Stimulated activated naive CD8-positive, alpha-beta T cell treated with anti-CD3 and anti-CD28 coated beads, Interleukin-15, amount 100 ng/mL, for 72 hours (primary cell): ENCODE data around the gene CAMSAP3.
A peak's percentile ranks its signal among the peaks of the same experiment; 100 is the strongest.
"Not testable (repeated sequence)": the region's sequence is repeated elsewhere in the genome, so short reads cannot be mapped to it uniquely, and the experiment has no call there.

Experiments used
- ATAC-seq: fragments of 150-1000 bp; cut with Tn5 transposase; 2 replicates; pipeline ENCODE4 v1.10.0; 2021; ENCODE audit warnings: mild to moderate bottlenecking, moderate library complexity
- DNase-seq, 2 donors: peaks; one replicate each; pipeline ENCODE4 v3.0.0; 2021 to 2022
- H3K27ac Mint-ChIP-seq, 2 donors: one replicate each; pipeline ENCODE4 v1.8.0; 2022; ENCODE audit warnings: mild to moderate bottlenecking in 2 of 2, mixed read lengths in 2 of 2, moderate library complexity in 2 of 2
- H3K27me3 Mint-ChIP-seq: one replicate; pipeline ENCODE4 v1.8.0; 2022; ENCODE audit warnings: mixed read lengths
- H3K4me1 Mint-ChIP-seq: one replicate; pipeline ENCODE4 v1.8.0; 2022; ENCODE audit warnings: mild to moderate bottlenecking, mixed read lengths
- H3K4me3 Mint-ChIP-seq, 2 donors: one replicate each; pipeline ENCODE4 v1.8.0; 2022; ENCODE audit warnings: mild to moderate bottlenecking in 2 of 2, mixed read lengths in 2 of 2, moderate library complexity in 1 of 2
- H3K9me3 Mint-ChIP-seq, 2 donors: one replicate each; pipeline ENCODE4 v1.8.0; 2022; ENCODE audit warnings: mixed read lengths in 2 of 2

Gene CAMSAP3

GRCh38 chr19:7643629-7644549 lies 48.2 kb downstream of the CAMSAP3 start:
- ATAC-seq, DNase-seq, H3K27me3 Mint-ChIP-seq, H3K4me3 Mint-ChIP-seq, H3K27ac Mint-ChIP-seq, H3K9me3 Mint-ChIP-seq: not testable (repeated sequence)
- H3K4me1 Mint-ChIP-seq: peaks cover 21% of the 10 kb centered on the region

- peaks cover 14% of the 10 kb centered on the region for H3K4me1 Mint-ChIP-seq
Measured at GRCh38 chr19:7644550-7644877, 48.9 kb downstream of the CAMSAP3 start.

GRCh38 chr19:7645163-7645562 lies 49.5 kb downstream of the CAMSAP3 start:
- no peak for ATAC-seq
- Mint-ChIP-seq H3K4me3 (no peak overlapping the region), H3K9me3 (peaks cover under 1 to 3% of the 10 kb centered on the region in 2 donors), H3K4me1 (peaks cover 8% of the 10 kb centered on the region), H3K27ac (no peak overlapping the region), H3K27me3 (no peaks in the 10 kb centered on the region)
- DNase-seq: no peak

More at GRCh38 chr19:7644550-7644877, 48.9 kb downstream of the CAMSAP3 start:
- H3K27me3 Mint-ChIP-seq: no peaks in the 10 kb centered on the region
- DNase-seq (no peak), ATAC-seq (no peak)
- no peak overlapping the region for H3K4me3 Mint-ChIP-seq
- peaks cover 6 to 9% of the 10 kb centered on the region in 2 donors for H3K9me3 Mint-ChIP-seq
- H3K27ac Mint-ChIP-seq: no peak overlapping the region

GRCh38 chr19:7645656-7646425 lies 50.2 kb downstream of the CAMSAP3 start:
- ATAC-seq: peak; percentile 24
- Mint-ChIP-seq H3K9me3 (no peaks in the 10 kb centered on the region), H3K27ac (peak overlapping the region in 1 of 2 donors; percentile 17), H3K4me3 (no peak overlapping the region), H3K27me3 (no peaks in the 10 kb centered on the region), H3K4me1 (peaks cover 6% of the 10 kb centered on the region)
- no peak for DNase-seq

- no peak for ATAC-seq
- Mint-ChIP-seq H3K9me3 (no peaks in the 10 kb centered on the region), H3K27me3 (no peaks in the 10 kb centered on the region), H3K4me1 (peaks cover 6% of the 10 kb centered on the region), H3K27ac (no peak overlapping the region), H3K4me3 (no peak overlapping the region)
- no peak for DNase-seq
Measured at GRCh38 chr19:7646426-7646700, 50.7 kb downstream of the CAMSAP3 start.

- H3K27ac Mint-ChIP-seq: no peak overlapping the region
- ATAC-seq (no peak), DNase-seq (no peak)
- H3K9me3 Mint-ChIP-seq: no peaks in the 10 kb centered on the region
- H3K27me3 Mint-ChIP-seq: no peaks in the 10 kb centered on the region
- H3K4me3 Mint-ChIP-seq: no peak overlapping the region
- H3K4me1 Mint-ChIP-seq: peaks cover 8% of the 10 kb centered on the region
Measured at GRCh38 chr19:7647156-7647555, 51.5 kb downstream of the CAMSAP3 start.

GRCh38 chr19:7648265-7649014 lies 52.8 kb downstream of the CAMSAP3 start:
- DNase-seq: no peak
- Mint-ChIP-seq H3K9me3 (no peaks in the 10 kb centered on the region), H3K4me3 (no peak overlapping the region), H3K27me3 (no peaks in the 10 kb centered on the region), H3K27ac (no peak overlapping the region), H3K4me1 (peaks cover 15% of the 10 kb centered on the region)
- ATAC-seq: no peak

GRCh38 chr19:7650148-7650547 lies 54.5 kb downstream of the CAMSAP3 start:
- H3K4me3 Mint-ChIP-seq: no peak overlapping the region

GRCh38 chr19:7652061-7652641 lies 56.5 kb downstream of the CAMSAP3 start:
- DNase-seq (peak; percentile 83 to 87), ATAC-seq (peak; percentile 92)
- peak overlapping the region; percentile 95 to 97 for H3K27ac Mint-ChIP-seq
- H3K4me3 Mint-ChIP-seq: peak overlapping the region; percentile 81 to 82
- peaks cover 34% of the 10 kb centered on the region for H3K4me1 Mint-ChIP-seq
- no peaks in the 10 kb centered on the region for H3K9me3 Mint-ChIP-seq
- no peaks in the 10 kb centered on the region for H3K27me3 Mint-ChIP-seq

More at GRCh38 chr19:7650148-7650547, 54.5 kb downstream of the CAMSAP3 start:
- Mint-ChIP-seq H3K27ac (no peak overlapping the region), H3K27me3 (no peaks in the 10 kb centered on the region), H3K4me1 (peaks cover 15% of the 10 kb centered on the region), H3K9me3 (no peaks in the 10 kb centered on the region)
- ATAC-seq: no peak
- no peak for DNase-seq

- no peaks in the 10 kb centered on the region for H3K27me3 Mint-ChIP-seq
- ATAC-seq (no peak), DNase-seq (no peak)
- peaks cover 48% of the 10 kb centered on the region for H3K4me1 Mint-ChIP-seq
- H3K9me3 Mint-ChIP-seq: no peaks in the 10 kb centered on the region
- H3K27ac Mint-ChIP-seq: peak overlapping the region in 1 of 2 donors; percentile 31
- H3K4me3 Mint-ChIP-seq: no peak overlapping the region
Measured at GRCh38 chr19:7654401-7654800, 58.7 kb downstream of the CAMSAP3 start.

- Mint-ChIP-seq H3K4me1 (peaks cover 48% of the 10 kb centered on the region), H3K9me3 (no peaks in the 10 kb centered on the region), H3K4me3 (peak overlapping the region in 1 of 2 donors; percentile 12), H3K27me3 (no peaks in the 10 kb centered on the region), H3K27ac (peak overlapping the region in 1 of 2 donors; percentile 64)
- DNase-seq (no peak), ATAC-seq (no peak)
Measured at GRCh38 chr19:7655581-7655980, 59.9 kb downstream of the CAMSAP3 start.

- peak overlapping the region; percentile 77 to 80 for H3K4me3 Mint-ChIP-seq
- H3K9me3 Mint-ChIP-seq: no peaks in the 10 kb centered on the region
- peak overlapping the region; percentile 82 to 91 for H3K27ac Mint-ChIP-seq
Measured at GRCh38 chr19:7657131-7657751, 61.6 kb downstream of the CAMSAP3 start.

GRCh38 chr19:7658219-7658686 lies 62.6 kb downstream of the CAMSAP3 start:
- ATAC-seq: peak; percentile 87
- Mint-ChIP-seq H3K4me3 (peak overlapping the region; percentile 77 to 80), H3K27ac (peak overlapping the region; percentile 82 to 91), H3K27me3 (no peaks in the 10 kb centered on the region), H3K9me3 (no peaks in the 10 kb centered on the region), H3K4me1 (peaks cover 34% of the 10 kb centered on the region)
- DNase-seq: peak; percentile 61 to 76

More at GRCh38 chr19:7657131-7657751, 61.6 kb downstream of the CAMSAP3 start:
- peak; percentile 88 for ATAC-seq
- H3K27me3 Mint-ChIP-seq: no peaks in the 10 kb centered on the region
- DNase-seq: peak; percentile 64 to 80
- H3K4me1 Mint-ChIP-seq: peaks cover 44% of the 10 kb centered on the region

- Mint-ChIP-seq H3K27me3 (peaks cover 7% of the 10 kb centered on the region), H3K4me3 (no peak overlapping the region), H3K27ac (peak overlapping the region in 1 of 2 donors; percentile 63), H3K9me3 (no peaks in the 10 kb centered on the region), H3K4me1 (peaks cover 16% of the 10 kb centered on the region)
- ATAC-seq (no peak), DNase-seq (no peak)
Measured at GRCh38 chr19:7661744-7662538, 66.3 kb downstream of the CAMSAP3 start.
